Measurements from ENCODE around the gene BNIP3. TPM values are rescaled to one million over a fixed set of nuclear protein-coding genes. Genes with fewer than 3 reads are reported as not detected.

The BNIP3 gene
- total RNA-seq, 1 experiment from 2014 or later = 57.1 TPM

- Histone ChIP-seq H2AK5ac (ENCODE audit: insufficient read length, low read length) (no peak overlapping the region), H4K5ac (ENCODE audit: insufficient read length, low read depth, low read length) (no peak overlapping the region), H2BK120ac (ENCODE audit: low read depth, low read length, poor library complexity, severe bottlenecking) (no peak overlapping the region), H3T11ph (ENCODE audit: low read length) (no peak overlapping the region), H2BK5ac (ENCODE audit: insufficient read length, low read length) (no peak overlapping the region), H2BK12ac (ENCODE audit: insufficient read length, low read depth, low read length) (no peak overlapping the region), H3K18ac (ENCODE audit: insufficient read length, low read depth, low read length) (no peak overlapping the region), H3K27ac (ENCODE audit: insufficient read length, low read depth, low read length) (no peak overlapping the region), H2BK15ac (ENCODE audit: low read depth, low read length) (no peak overlapping the region), H3K4ac (ENCODE audit: low read depth, low read length) (no peak overlapping the region), H3K4me1 (ENCODE audit: insufficient read depth, low read length) (peaks cover 5% of the 10 kb centered on the region; the same call in 1 of the 2 replicates), H3K14ac (ENCODE audit: insufficient read depth, low read length) (no peak overlapping the region), H3K79me1 (ENCODE audit: insufficient read depth, low read depth, low read length, poor library complexity, severe bottlenecking) (peaks cover 30% of the 10 kb centered on the region), H2BK20ac (ENCODE audit: low read depth, low read length, poor library complexity, severe bottlenecking) (no peak overlapping the region), H3K23me2 (ENCODE audit: insufficient read length, low read depth, low read length, poor library complexity, severe bottlenecking) (no peaks in the 10 kb centered on the region), H4K91ac (ENCODE audit: insufficient read length, low read depth, low read length) (no peak overlapping the region), H3K4me2 (ENCODE audit: insufficient read depth, insufficient read length, low read length) (no peak overlapping the region), H3K56ac (ENCODE audit: insufficient read length, low read depth, low read length) (no peak overlapping the region), H4K8ac (replicated peaks; ENCODE audit: insufficient read length, low read depth, low read length) (no peak overlapping the region), H3K23ac (ENCODE audit: insufficient read length, low read depth, low read length) (no peak overlapping the region), H3K79me2 (ENCODE audit: insufficient read depth, low read length) (peaks cover 24% of the 10 kb centered on the region; the same call in 1 of the 2 replicates), H3K27me3 (ENCODE audit: insufficient read depth, low read length) (no peaks in the 10 kb centered on the region), H4K20me1 (ENCODE audit: control insufficient read depth, insufficient read depth, insufficient read length) (peaks cover 8% of the 10 kb centered on the region), H3K9me3 (ENCODE audit: control insufficient read depth, low read depth, low read length) (no peaks in the 10 kb centered on the region), H2AFZ (ENCODE audit: low read length) (no peak overlapping the region), H3K9ac (ENCODE audit: extremely low read depth, insufficient read length, low read length) (no peak overlapping the region)
- no CpG with 5 or more reads among the region's 18 CpGs for WGBS (ENCODE audit: extremely low coverage, insufficient read length, low lambda C conversion rate)
- Mint-ChIP-seq H3K27me3 (ENCODE audit: low read depth) (no peaks in the 10 kb centered on the region), H3K27ac (no peak overlapping the region; a peak in 1 of 7 replicates), H3K4me3 (no peak overlapping the region), H3K4me1 (peaks cover 34 to 39% of the 10 kb centered on the region in 2 experiments), H3K9me3 (no peaks in the 10 kb centered on the region; a peak in 1 of 5 replicates), H3K36me3 (ENCODE audit: insufficient read depth in 1 of 3, low read depth in 3 of 3) (peaks cover 10 to 27% (median 22%) of the 10 kb centered on the region in 3 experiments; a peak in 6 of 7 replicates)
- no peak for DNase-seq
- TF ChIP-seq CTCF (conservative IDR thresholded peaks at IDR 0.05) = no peak
Observed at GRCh38 chr10:131933016-131933695, 48.6 kb downstream of the BNIP3 start.
